K562 (cell line): ENCODE results near the gene PGPEP1. TPM values are rescaled to one million over a fixed set of nuclear protein-coding genes. Genes with fewer than 3 reads are reported as not detected.

Experiments
- ADNP ChIP-seq: fragments of 200-800 bp; sonication (Bioruptor generic); IDR thresholded peaks from 2 replicates; pipeline ENCODE4 v1.6.1; 2016; ENCODE audit warnings: missing genetic modification characterization, missing compliant biosample characterization
- BMI1 ChIP-seq: fragments of 150-350 bp; IDR thresholded peaks from 2 replicates; pipeline ENCODE4 v1.6.1; 2014; ENCODE audit warnings: low read length
- ELK1 ChIP-seq: sonication (generic); formaldehyde crosslinking; IDR thresholded peaks from 2 replicates; pipeline ENCODE4 v1.8.1; 2022; ENCODE audit warnings: missing genetic modification reagents
- ETV5 ChIP-seq: sonication (generic); formaldehyde crosslinking; IDR thresholded peaks from 2 replicates; pipeline ENCODE4 v1.4.0; 2020; ENCODE audit warnings: low read depth, mild to moderate bottlenecking, missing genetic modification reagents
- MCM2 ChIP-seq: fragments of 450-650 bp; IDR thresholded peaks from 2 replicates; pipeline ENCODE4 v1.6.1; 2017; ENCODE audit warnings: low read depth, mild to moderate bottlenecking
- MECOM ChIP-seq: fragments of 250-450 bp; sonication (Bioruptor Pico); IDR thresholded peaks from 2 replicates; pipeline ENCODE4 v1.8.0; 2022; ENCODE audit warnings: inconsistent platforms
- RCOR1 ChIP-seq, 2 experiments: IDR thresholded peaks; 2 replicates each; pipeline ENCODE4 v1.6.1; 2012; ENCODE audit warnings: low read depth in 2 of 2, low read length in 2 of 2, borderline replicate concordance in 1 of 2, improper control_type of control experiment in 1 of 2
- TCF7L2 ChIP-seq: fragments of 150-350 bp; IDR thresholded peaks from 2 replicates; pipeline ENCODE4 v1.6.1; 2016; ENCODE audit warnings: low read depth, mild to moderate bottlenecking, low read length, moderate library complexity
- TSC22D4 ChIP-seq: fragments of 450-650 bp; IDR thresholded peaks from 2 replicates; pipeline ENCODE4 v1.6.1; 2016; ENCODE audit warnings: missing genetic modification characterization, missing biosample characterization, control low read depth
- USF2 ChIP-seq: sonication (generic); formaldehyde crosslinking; IDR thresholded peaks from 2 replicates; pipeline ENCODE4 v1.5.0; 2020; ENCODE audit warnings: missing genetic modification reagents
- ZNF165 ChIP-seq: fragments of 250-450 bp; sonication (Bioruptor Pico); IDR thresholded peaks from 2 replicates; pipeline ENCODE4 v1.4.0; 2020; ENCODE audit warnings: borderline replicate concordance
- ZNF311 ChIP-seq: fragments of 250-450 bp; sonication (Bioruptor Pico); IDR thresholded peaks from 2 replicates; pipeline ENCODE4 v1.4.0; 2020; ENCODE audit warnings: mild to moderate bottlenecking, moderate library complexity
- polyA plus RNA-seq, 8 experiments: library from polyadenylated mRNA; depleted of rRNA in 4 of 8; stranded (reverse) in 5 of 8; unstranded in 3 of 8; fragments of >200 nt; fragmentation: Nextera tagmentation in 2 of 8; fragmentation: Illumina TruSeq in 1 of 8; extraction: Ambion mirVana in 2 of 8; extraction: Trizol in 1 of 8; gene quantifications; 2 replicates each; pipeline versions ENCODE4 v1.2.1 to v1.2.3, GENCODE V29; 2011 to 2014; ENCODE audit warnings: inconsistent platforms in 1 of 8, missing spikeins in 1 of 8
- total RNA-seq, 7 experiments: library from RNA; depleted of rRNA in 6 of 7; stranded (reverse); fragments of >200 nt in 6 of 7; fragmentation: Illumina TruSeq in 2 of 7; extraction: Trizol in 2 of 7; gene quantifications; 2 replicates each; pipeline versions ENCODE4 v1.2.1 to v1.2.3, GENCODE V29; 2011 to 2021; ENCODE audit warnings: low replicate concordance in 1 of 7
- TF ChIP-seq, protein P1 (sequence below): IDR thresholded peaks from 3 replicates; pipeline ENCODE4 v1.6.1; 2011; ENCODE audit warnings: borderline replicate concordance, mild to moderate bottlenecking; ENCODE audit not compliant: insufficient read length, insufficient read depth
- TF ChIP-seq, protein P2 (sequence below): fragments of 250-450 bp; sonication (Bioruptor Pico); IDR thresholded peaks from 2 replicates; pipeline ENCODE4 v1.5.0; 2021
- TF ChIP-seq, protein P3 (sequence below): fragments of 450-650 bp; IDR thresholded peaks from 2 replicates; pipeline ENCODE4 v1.6.1; 2016; ENCODE audit warnings: borderline replicate concordance

Gene PGPEP1
- total and polyA plus RNA-seq, 9 of the 15 experiments (the other 6 are each of a cell fraction or from before 2014, with no cell fraction given): 10.0 to 69.6 (median 33.5) TPM

DNA sequence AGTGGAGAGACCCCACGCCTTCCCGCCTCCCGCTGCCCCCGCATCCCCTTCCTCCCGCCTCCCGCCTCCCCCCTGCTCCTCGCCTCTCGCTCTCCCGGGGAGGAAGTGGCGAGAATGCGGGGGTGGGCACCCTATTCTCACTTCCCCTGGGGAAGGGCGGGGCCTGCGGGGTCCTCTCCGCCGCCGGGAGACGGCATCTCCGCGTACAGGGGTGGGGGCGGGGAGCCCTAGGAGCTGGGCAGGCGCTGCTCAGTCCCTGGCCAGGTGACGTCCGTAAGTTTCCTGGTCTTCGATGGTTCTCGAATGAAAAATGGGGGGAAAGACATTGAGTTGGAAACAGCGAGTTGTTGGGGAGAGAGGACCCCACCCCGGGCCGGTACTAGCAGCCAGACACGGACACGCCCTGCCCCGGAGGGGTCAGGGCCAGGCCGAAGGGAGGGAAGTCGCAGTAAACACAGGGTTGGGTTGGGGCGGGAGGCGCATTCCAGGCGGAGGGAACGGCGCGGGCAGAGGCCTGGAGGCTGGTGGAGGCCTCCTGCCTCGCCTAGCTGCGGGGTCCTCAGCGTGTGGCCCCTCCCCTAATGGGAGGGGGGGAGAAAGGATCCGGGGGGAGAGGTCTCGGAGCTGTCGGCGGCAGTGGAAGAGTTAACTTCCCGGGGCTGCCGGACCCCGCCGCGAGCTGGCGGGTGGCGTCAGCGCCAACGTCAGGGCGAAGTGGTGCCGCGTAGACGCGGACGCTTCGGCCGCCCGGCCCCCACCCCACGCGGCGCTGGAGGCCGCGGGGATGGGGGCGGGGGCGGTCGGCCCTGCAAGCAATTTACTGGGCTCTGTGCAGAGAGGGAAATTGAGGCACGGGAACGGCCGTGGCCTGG is 48.6 kb upstream of the PGPEP1 start (continued):
- TF ChIP-seq, protein P1, sequence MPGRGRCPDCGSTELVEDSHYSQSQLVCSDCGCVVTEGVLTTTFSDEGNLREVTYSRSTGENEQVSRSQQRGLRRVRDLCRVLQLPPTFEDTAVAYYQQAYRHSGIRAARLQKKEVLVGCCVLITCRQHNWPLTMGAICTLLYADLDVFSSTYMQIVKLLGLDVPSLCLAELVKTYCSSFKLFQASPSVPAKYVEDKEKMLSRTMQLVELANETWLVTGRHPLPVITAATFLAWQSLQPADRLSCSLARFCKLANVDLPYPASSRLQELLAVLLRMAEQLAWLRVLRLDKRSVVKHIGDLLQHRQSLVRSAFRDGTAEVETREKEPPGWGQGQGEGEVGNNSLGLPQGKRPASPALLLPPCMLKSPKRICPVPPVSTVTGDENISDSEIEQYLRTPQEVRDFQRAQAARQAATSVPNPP: no peak
- TF ChIP-seq ELK1 (CRISPR knock-in tag) (no peak), ZNF165 (CRISPR knock-in tag) (no peak), ZNF311 (CRISPR knock-in tag) (no peak; the same call in 1 of the 2 replicates), ADNP (tag) (no peak), ETV5 (CRISPR knock-in tag) (peak; percentile 79), TSC22D4 (tag) (no peak), TCF7L2 (no peak), BMI1 (no peak), MCM2 (no peak), USF2 (CRISPR knock-in tag) (no peak; the same call in 1 of the 2 replicates), MECOM (CRISPR knock-in tag) (no peak), RCOR1 (IDR thresholded peaks at IDR 0.05; ENCODE audit: borderline replicate concordance in 1 of 2, low read depth in 2 of 2, low read length in 2 of 2) (peak in 1 of 2 experiments; percentile 52; a peak in 2 of 4 replicates)
- TF ChIP-seq, protein P2, sequence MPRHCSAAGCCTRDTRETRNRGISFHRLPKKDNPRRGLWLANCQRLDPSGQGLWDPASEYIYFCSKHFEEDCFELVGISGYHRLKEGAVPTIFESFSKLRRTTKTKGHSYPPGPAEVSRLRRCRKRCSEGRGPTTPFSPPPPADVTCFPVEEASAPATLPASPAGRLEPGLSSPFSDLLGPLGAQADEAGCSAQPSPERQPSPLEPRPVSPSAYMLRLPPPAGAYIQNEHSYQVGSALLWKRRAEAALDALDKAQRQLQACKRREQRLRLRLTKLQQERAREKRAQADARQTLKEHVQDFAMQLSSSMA (CRISPR knock-in tag): peak; percentile 70; the same call in 1 of the 2 replicates
- TF ChIP-seq, protein P3, sequence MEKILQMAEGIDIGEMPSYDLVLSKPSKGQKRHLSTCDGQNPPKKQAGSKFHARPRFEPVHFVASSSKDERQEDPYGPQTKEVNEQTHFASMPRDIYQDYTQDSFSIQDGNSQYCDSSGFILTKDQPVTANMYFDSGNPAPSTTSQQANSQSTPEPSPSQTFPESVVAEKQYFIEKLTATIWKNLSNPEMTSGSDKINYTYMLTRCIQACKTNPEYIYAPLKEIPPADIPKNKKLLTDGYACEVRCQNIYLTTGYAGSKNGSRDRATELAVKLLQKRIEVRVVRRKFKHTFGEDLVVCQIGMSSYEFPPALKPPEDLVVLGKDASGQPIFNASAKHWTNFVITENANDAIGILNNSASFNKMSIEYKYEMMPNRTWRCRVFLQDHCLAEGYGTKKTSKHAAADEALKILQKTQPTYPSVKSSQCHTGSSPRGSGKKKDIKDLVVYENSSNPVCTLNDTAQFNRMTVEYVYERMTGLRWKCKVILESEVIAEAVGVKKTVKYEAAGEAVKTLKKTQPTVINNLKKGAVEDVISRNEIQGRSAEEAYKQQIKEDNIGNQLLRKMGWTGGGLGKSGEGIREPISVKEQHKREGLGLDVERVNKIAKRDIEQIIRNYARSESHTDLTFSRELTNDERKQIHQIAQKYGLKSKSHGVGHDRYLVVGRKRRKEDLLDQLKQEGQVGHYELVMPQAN: peak; percentile 54
